ENCODE data around the gene SLC27A4. TPM values are rescaled to one million over a fixed set of nuclear protein-coding genes. Genes with fewer than 3 reads are reported as not detected.

SLC27A4 gene
- total RNA-seq, 4 donors from 2014 or later, result 52.0 to 78.1 (median 63.0) TPM

- TF ChIP-seq POLR2A (IDR thresholded peaks at IDR 0.05) (no peak), POLR2AphosphoS5 (IDR thresholded peaks at IDR 0.05) (no peak), EP300 (IDR thresholded peaks at IDR 0.05) (no peak)
- TF ChIP-seq, protein P1, sequence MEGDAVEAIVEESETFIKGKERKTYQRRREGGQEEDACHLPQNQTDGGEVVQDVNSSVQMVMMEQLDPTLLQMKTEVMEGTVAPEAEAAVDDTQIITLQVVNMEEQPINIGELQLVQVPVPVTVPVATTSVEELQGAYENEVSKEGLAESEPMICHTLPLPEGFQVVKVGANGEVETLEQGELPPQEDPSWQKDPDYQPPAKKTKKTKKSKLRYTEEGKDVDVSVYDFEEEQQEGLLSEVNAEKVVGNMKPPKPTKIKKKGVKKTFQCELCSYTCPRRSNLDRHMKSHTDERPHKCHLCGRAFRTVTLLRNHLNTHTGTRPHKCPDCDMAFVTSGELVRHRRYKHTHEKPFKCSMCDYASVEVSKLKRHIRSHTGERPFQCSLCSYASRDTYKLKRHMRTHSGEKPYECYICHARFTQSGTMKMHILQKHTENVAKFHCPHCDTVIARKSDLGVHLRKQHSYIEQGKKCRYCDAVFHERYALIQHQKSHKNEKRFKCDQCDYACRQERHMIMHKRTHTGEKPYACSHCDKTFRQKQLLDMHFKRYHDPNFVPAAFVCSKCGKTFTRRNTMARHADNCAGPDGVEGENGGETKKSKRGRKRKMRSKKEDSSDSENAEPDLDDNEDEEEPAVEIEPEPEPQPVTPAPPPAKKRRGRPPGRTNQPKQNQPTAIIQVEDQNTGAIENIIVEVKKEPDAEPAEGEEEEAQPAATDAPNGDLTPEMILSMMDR (IDR thresholded peaks at IDR 0.05), result no peak
- no peaks in the 10 kb centered on the region for H3K9me3 ChIP-seq
- H3K27ac ChIP-seq, result no peak overlapping the region
- H3K4me1 ChIP-seq, result no peaks in the 10 kb centered on the region
- 71% methylated on average over 15 of the region's 20 CpGs for WGBS
- no peak for DNase-seq (ENCODE audit: low spot score in 2 of 2)
- H3K36me3 ChIP-seq, result no peaks in the 10 kb centered on the region
- H3K27me3 ChIP-seq, result no peaks in the 10 kb centered on the region
- no peak overlapping the region for H3K4me3 ChIP-seq
Measured at GRCh38 chr9:128405077-128405779, 64.9 kb downstream of the SLC27A4 start.

DNA sequence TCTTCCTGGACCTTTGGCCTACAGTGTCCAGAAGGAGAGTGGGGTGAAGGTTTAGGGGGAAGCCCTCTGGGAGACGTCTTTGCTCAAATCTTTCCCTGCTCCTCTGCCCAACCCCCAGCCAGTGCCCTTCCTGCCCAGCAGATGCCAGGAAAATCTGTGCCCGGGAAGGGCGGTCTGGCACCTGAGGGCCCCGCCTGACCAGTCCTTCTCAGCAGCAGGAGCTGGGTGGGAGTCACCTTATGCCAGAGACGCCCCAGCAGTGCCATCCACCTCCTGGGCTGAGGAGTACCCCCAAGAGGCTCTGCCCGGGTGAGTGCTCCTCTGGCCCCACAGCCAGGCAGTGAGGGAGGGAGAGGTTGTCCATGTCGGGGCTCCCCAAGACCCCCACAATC, 65.4 kb downstream of the SLC27A4 start:
- Histone ChIP-seq H3K4me3 (no peak overlapping the region), H3K36me3 (no peaks in the 10 kb centered on the region), H3K27ac (no peak overlapping the region), H3K27me3 (no peaks in the 10 kb centered on the region), H3K9me3 (no peaks in the 10 kb centered on the region), H3K4me1 (no peaks in the 10 kb centered on the region)
- no peak for DNase-seq (ENCODE audit: low spot score in 2 of 2)
- WGBS, result 70% methylated on average over 2 of the region's 7 CpGs
- TF ChIP-seq EP300 (IDR thresholded peaks at IDR 0.05), result no peak
- TF ChIP-seq POLR2A (IDR thresholded peaks at IDR 0.05), result no peak
- TF ChIP-seq, protein P1 (IDR thresholded peaks at IDR 0.05), result no peak
- no peak for TF ChIP-seq POLR2AphosphoS5 (IDR thresholded peaks at IDR 0.05)

DNA sequence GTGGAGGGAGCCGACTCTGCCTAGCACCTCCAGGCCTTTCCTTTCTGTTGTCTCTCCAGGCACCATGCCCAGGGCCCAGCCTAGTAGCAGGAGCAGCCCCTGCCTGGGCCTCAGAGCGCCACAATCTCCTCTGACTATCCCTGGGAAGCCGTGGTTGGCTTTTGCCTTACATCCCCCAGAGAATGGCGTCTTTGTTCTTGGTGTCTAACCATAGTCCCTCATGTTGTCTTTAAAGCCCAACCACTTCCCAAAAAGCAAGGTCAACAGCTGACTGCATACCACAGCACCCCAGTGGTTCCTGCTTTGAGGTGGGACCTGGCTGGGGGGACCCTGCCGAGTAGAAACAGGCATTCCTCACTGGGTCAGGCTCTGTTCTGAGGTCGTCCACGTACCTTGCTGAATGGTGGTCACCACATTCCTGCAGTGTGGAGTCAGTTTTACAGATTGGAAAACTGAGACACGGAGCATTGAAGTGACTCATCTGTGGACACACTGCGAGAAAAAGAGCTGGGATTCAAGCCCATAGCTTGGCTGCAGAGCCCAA, 66.6 kb downstream of the SLC27A4 start:
- DNase-seq (ENCODE audit: low spot score in 2 of 2), result no peak
- 82% methylated on average over 9 of the region's 9 CpGs for WGBS
- Histone ChIP-seq H3K4me1 (no peaks in the 10 kb centered on the region), H3K27me3 (no peaks in the 10 kb centered on the region), H3K27ac (no peak overlapping the region), H3K4me3 (no peak overlapping the region), H3K36me3 (no peaks in the 10 kb centered on the region), H3K9me3 (no peaks in the 10 kb centered on the region)
- TF ChIP-seq, protein P1 (IDR thresholded peaks at IDR 0.05), result no peak
- no peak for TF ChIP-seq EP300 (IDR thresholded peaks at IDR 0.05)
- TF ChIP-seq POLR2AphosphoS5 (IDR thresholded peaks at IDR 0.05), result no peak
- TF ChIP-seq POLR2A (IDR thresholded peaks at IDR 0.05), result no peak

DNA sequence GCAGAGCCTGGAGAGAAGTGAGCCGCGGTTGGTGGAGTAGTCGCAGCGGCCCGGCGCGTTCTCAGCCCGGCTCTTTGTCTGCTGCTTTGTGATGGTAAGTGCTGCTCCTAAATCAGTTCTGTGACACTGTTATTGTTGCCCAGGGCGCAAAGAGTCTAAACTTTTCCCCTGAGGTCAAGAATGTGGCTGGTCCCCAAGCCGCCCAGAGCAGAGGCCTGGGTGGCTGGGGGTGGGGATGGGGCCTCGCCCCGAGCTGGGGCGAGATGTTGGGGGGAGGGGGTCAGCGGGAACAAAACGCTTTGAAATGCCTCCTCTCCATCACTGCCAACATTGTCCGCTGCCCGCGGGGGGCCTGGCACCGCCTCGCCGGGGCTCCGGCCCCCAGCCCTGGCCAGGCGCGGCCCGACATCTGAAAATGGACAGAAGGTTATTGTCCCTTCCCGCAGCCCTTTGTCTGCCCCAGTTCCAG, 68.7 kb downstream of the SLC27A4 start:
- no peaks in the 10 kb centered on the region for H3K4me1 ChIP-seq
- no peak for TF ChIP-seq EP300 (IDR thresholded peaks at IDR 0.05)
- TF ChIP-seq, protein P1 (IDR thresholded peaks at IDR 0.05), result no peak
- no peak for TF ChIP-seq POLR2A (IDR thresholded peaks at IDR 0.05)
- no peak for TF ChIP-seq POLR2AphosphoS5 (IDR thresholded peaks at IDR 0.05)
- DNase-seq (ENCODE audit: low spot score in 2 of 2), result no peak
- no peaks in the 10 kb centered on the region for H3K36me3 ChIP-seq
- H3K4me3 ChIP-seq, result no peak overlapping the region
- no peaks in the 10 kb centered on the region for H3K9me3 ChIP-seq
- no peak overlapping the region for H3K27ac ChIP-seq
- peaks cover 8% of the 10 kb centered on the region for H3K27me3 ChIP-seq
- 52% methylated on average over 12 of the region's 26 CpGs for WGBS

GRCh38 chr9:128409450-128409849, 69.1 kb downstream of the SLC27A4 start:
- no peak overlapping the region for H3K4me3 ChIP-seq
- no peak for TF ChIP-seq EP300 (IDR thresholded peaks at IDR 0.05)
- H3K9me3 ChIP-seq, result no peaks in the 10 kb centered on the region
- H3K27ac ChIP-seq, result no peak overlapping the region
- H3K27me3 ChIP-seq, result peaks cover 11% of the 10 kb centered on the region
- no peaks in the 10 kb centered on the region for H3K36me3 ChIP-seq
- DNase-seq (ENCODE audit: low spot score in 2 of 2), result no peak
- 50% methylated on average over 4 of the region's 8 CpGs for WGBS
- no peaks in the 10 kb centered on the region for H3K4me1 ChIP-seq
